Suprapubic skin (tissue), 4 donors: ENCODE measurements around the gene IQCK. TPM values are rescaled to one million over a fixed set of nuclear protein-coding genes. Genes with fewer than 3 reads are reported as not detected.

Source experiments
- DNase-seq, 2 donors: peaks; one replicate each; pipeline ENCODE4 v3.0.0-alpha.2; 2019; ENCODE audit warnings: low spot score in 2 of 2
- H3K27ac ChIP-seq: fragments of 200-600 bp; sonication (generic); one replicate; pipeline ENCODE4 v1.5.1; 2019
- H3K27me3 ChIP-seq: fragments of 200-600 bp; sonication (generic); one replicate; pipeline ENCODE4 v1.5.1; 2019
- H3K36me3 ChIP-seq: fragments of 200-600 bp; sonication (generic); one replicate; pipeline ENCODE4 v1.5.1; 2019
- H3K4me1 ChIP-seq: fragments of 200-600 bp; sonication (generic); one replicate; pipeline ENCODE4 v1.5.1; 2019
- H3K4me3 ChIP-seq: fragments of 200-600 bp; sonication (generic); one replicate; pipeline ENCODE4 v1.5.1; 2019; ENCODE audit warnings: mild to moderate bottlenecking
- H3K9me3 ChIP-seq: fragments of 200-600 bp; sonication (generic); one replicate; pipeline ENCODE4 v1.5.1; 2019
- EP300 ChIP-seq: sonication (generic); formaldehyde crosslinking; IDR thresholded peaks from one replicate; pipeline ENCODE4 v1.6.1; 2017; ENCODE audit warnings: antibody characterized with exemption
- POLR2A ChIP-seq, 2 donors: fragments of 450-650 bp; IDR thresholded peaks; one replicate each; pipeline ENCODE4 v1.6.1; 2017; ENCODE audit warnings: antibody characterized with exemption in 2 of 2, mild to moderate bottlenecking in 2 of 2, moderate library complexity in 2 of 2
- POLR2AphosphoS5 ChIP-seq, 3 donors: sonication (generic); formaldehyde crosslinking; IDR thresholded peaks; one replicate each; pipeline ENCODE4 v1.6.1; 2017; ENCODE audit warnings: antibody characterized with exemption in 3 of 3
- WGBS: methylation state at CpG from one replicate; pipeline ENCODE4 v1.1.5; 2018; 5-methylcytosine and 5-hydroxymethylcytosine counted together
- total RNA-seq, 4 donors: library from RNA; depleted of rRNA; stranded (reverse); fragments of >200 nt; gene quantifications; one replicate each; pipeline ENCODE4 v1.1.0, GENCODE V29; 2016
- TF ChIP-seq, protein P1 (sequence below), 2 donors: fragments of 200-600 bp in 1 of 2; fragments of 450-650 bp in 1 of 2; sonication (generic) in 1 of 2; IDR thresholded peaks; one replicate each; pipeline ENCODE4 v1.5.1; 2016 to 2019; ENCODE audit warnings: antibody characterized with exemption in 2 of 2, mild to moderate bottlenecking in 1 of 2, moderate library complexity in 1 of 2

IQCK gene
- total RNA-seq, 4 donors from 2014 or later, result 10.7 to 21.6 (median 18.7) TPM

GRCh38 chr16:19875900-19876299 is 157.8 kb downstream of the IQCK start:
- 65% methylated on average over 6 of the region's 6 CpGs for WGBS
- peaks cover 17% of the 10 kb centered on the region for H3K4me1 ChIP-seq
- DNase-seq, result no peak
- H3K27ac ChIP-seq, result no peak overlapping the region
- TF ChIP-seq POLR2A (IDR thresholded peaks at IDR 0.05) (no peak), EP300 (no peak), POLR2AphosphoS5 (IDR thresholded peaks at IDR 0.05) (no peak)
- TF ChIP-seq, protein P1, sequence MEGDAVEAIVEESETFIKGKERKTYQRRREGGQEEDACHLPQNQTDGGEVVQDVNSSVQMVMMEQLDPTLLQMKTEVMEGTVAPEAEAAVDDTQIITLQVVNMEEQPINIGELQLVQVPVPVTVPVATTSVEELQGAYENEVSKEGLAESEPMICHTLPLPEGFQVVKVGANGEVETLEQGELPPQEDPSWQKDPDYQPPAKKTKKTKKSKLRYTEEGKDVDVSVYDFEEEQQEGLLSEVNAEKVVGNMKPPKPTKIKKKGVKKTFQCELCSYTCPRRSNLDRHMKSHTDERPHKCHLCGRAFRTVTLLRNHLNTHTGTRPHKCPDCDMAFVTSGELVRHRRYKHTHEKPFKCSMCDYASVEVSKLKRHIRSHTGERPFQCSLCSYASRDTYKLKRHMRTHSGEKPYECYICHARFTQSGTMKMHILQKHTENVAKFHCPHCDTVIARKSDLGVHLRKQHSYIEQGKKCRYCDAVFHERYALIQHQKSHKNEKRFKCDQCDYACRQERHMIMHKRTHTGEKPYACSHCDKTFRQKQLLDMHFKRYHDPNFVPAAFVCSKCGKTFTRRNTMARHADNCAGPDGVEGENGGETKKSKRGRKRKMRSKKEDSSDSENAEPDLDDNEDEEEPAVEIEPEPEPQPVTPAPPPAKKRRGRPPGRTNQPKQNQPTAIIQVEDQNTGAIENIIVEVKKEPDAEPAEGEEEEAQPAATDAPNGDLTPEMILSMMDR (IDR thresholded peaks at IDR 0.05), result no peak
- no peaks in the 10 kb centered on the region for H3K9me3 ChIP-seq
- no peaks in the 10 kb centered on the region for H3K27me3 ChIP-seq
- H3K36me3 ChIP-seq, result peaks cover 5% of the 10 kb centered on the region
- H3K4me3 ChIP-seq, result no peak overlapping the region

GRCh38 chr16:19876501-19877059 is 158.5 kb downstream of the IQCK start:
- Histone ChIP-seq H3K4me3 (no peak overlapping the region), H3K4me1 (peaks cover 17% of the 10 kb centered on the region), H3K36me3 (peaks cover 2% of the 10 kb centered on the region), H3K9me3 (no peaks in the 10 kb centered on the region), H3K27ac (no peak overlapping the region), H3K27me3 (no peaks in the 10 kb centered on the region)
- WGBS, result 82% methylated on average over 9 of the region's 10 CpGs
- TF ChIP-seq, protein P1 (IDR thresholded peaks at IDR 0.05), result no peak
- TF ChIP-seq EP300 (no peak), POLR2AphosphoS5 (IDR thresholded peaks at IDR 0.05) (no peak), POLR2A (IDR thresholded peaks at IDR 0.05) (no peak)
- DNase-seq, result no peak

- Histone ChIP-seq H3K4me3 (no peak overlapping the region), H3K36me3 (no peaks in the 10 kb centered on the region)
These were observed 160.7 kb downstream of the IQCK start for GRCh38 chr16:19878757-19879156.

DNA sequence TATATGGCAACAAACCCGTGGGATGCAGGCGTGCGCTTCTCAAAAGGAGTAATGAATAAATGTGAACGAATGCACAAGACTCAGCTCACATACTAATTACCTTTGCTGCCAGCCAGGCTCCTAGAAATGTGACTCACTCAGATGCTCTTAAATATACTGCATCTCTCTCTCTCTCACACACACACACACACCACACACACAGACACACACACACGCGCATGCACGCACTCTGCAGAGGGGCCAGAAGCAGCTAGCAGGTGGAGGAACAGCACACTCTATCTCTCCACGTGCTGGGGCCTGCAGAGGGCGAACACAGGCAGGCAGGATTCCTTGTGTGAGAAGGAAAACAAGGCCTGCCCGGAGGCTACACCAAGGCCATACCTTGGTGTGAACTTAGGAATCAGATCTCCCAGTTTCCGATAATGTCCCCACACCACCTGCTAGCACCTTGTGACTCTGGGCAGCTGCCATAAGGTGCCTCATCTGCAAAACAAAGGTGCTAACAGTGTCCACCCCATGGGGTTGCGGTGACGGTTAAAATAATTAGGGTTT is 161.2 kb downstream of the IQCK start:
- Histone ChIP-seq H3K4me1 (peaks cover 34% of the 10 kb centered on the region), H3K4me3 (no peak overlapping the region), H3K9me3 (no peaks in the 10 kb centered on the region), H3K27me3 (peaks cover 12% of the 10 kb centered on the region), H3K27ac (no peak overlapping the region), H3K36me3 (no peaks in the 10 kb centered on the region)
- 58% methylated on average over 13 of the region's 13 CpGs for whole genome bisulfite sequencing
- DNase-seq, result no peak
- TF ChIP-seq, protein P1 (IDR thresholded peaks at IDR 0.05), result no peak
- no peak for TF ChIP-seq EP300
- TF ChIP-seq POLR2AphosphoS5 (IDR thresholded peaks at IDR 0.05), result no peak
- TF ChIP-seq POLR2A (IDR thresholded peaks at IDR 0.05), result no peak

More at GRCh38 chr16:19878757-19879156, 160.7 kb downstream of the IQCK start:
- Histone ChIP-seq H3K27ac (no peak overlapping the region), H3K27me3 (peaks cover 6% of the 10 kb centered on the region), H3K9me3 (no peaks in the 10 kb centered on the region), H3K4me1 (peaks cover 32% of the 10 kb centered on the region)
- no peak for TF ChIP-seq EP300
- no peak for TF ChIP-seq POLR2AphosphoS5 (IDR thresholded peaks at IDR 0.05)
- TF ChIP-seq POLR2A (IDR thresholded peaks at IDR 0.05), result no peak
- TF ChIP-seq, protein P1 (IDR thresholded peaks at IDR 0.05), result no peak
- DNase-seq, result no peak
- 50% methylated on average over 11 of the region's 11 CpGs for WGBS

- WGBS, result 94% methylated on average over 7 of the region's 7 CpGs
- Histone ChIP-seq H3K4me1 (peaks cover 44% of the 10 kb centered on the region), H3K27ac (no peak overlapping the region), H3K27me3 (peaks cover 24% of the 10 kb centered on the region), H3K36me3 (no peaks in the 10 kb centered on the region), H3K9me3 (no peaks in the 10 kb centered on the region), H3K4me3 (no peak overlapping the region)
- no peak for TF ChIP-seq POLR2AphosphoS5 (IDR thresholded peaks at IDR 0.05)
- TF ChIP-seq, protein P1 (IDR thresholded peaks at IDR 0.05), result no peak
- TF ChIP-seq EP300, result no peak
- TF ChIP-seq POLR2A (IDR thresholded peaks at IDR 0.05), result no peak
- DNase-seq, result no peak
These were observed 163.0 kb downstream of the IQCK start for GRCh38 chr16:19881028-19881427.
